ENCODE measurements around the gene SLC4A2.

The SLC4A2 gene

GRCh38 chr7:151043959-151044358 lies 15.4 kb upstream of the SLC4A2 start:
- peaks cover 43% of the 10 kb centered on the region for H3K36me3 ChIP-seq (ENCODE audit: insufficient read depth, insufficient read length, low read length)
- H3K9ac ChIP-seq (ENCODE audit: insufficient read length, low read depth): no peak overlapping the region
- H3K9me3 ChIP-seq (ENCODE audit: insufficient read depth, low read length): no peaks in the 10 kb centered on the region
- H3K27me3 ChIP-seq (ENCODE audit: insufficient read depth, insufficient read length): no peaks in the 10 kb centered on the region
- H3K4me1 ChIP-seq (ENCODE audit: insufficient read depth, insufficient read length): peaks cover 5% of the 10 kb centered on the region
- H3K4me3 ChIP-seq (ENCODE audit: insufficient read length, low read depth): no peak overlapping the region
- no peak for DNase-seq (ENCODE audit: low read depth, low spot score)
- TF ChIP-seq YY1 (IDR thresholded peaks at IDR 0.05; ENCODE audit: insufficient read depth, insufficient read length) (no peak), SUZ12 (IDR thresholded peaks at IDR 0.05; ENCODE audit: extremely low read depth, insufficient read depth, insufficient read length) (no peak), ZNF274 (IDR thresholded peaks at IDR 0.05; ENCODE audit: low read depth, low read length) (no peak)

DNA sequence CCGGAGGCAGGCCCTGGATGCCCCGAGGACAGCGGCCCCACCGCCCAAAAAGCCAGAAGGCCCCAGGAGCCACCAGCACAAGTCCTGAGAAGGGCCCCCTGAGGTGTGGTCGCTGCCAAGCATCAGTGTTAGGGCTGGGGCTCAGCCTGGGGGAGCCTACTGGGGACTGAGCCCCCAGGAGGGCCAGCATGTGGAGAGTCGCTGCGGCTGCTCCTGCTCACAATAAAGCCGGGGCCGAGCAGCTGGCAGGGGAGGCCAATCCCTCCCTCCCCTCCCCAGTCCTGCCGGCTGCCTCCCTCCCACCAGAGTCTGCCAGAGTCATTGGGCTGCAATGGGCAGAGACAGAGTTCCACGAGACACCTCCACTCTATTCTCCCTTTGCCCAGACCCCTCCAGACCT lies 14.1 kb upstream of the SLC4A2 start:
- no peak for DNase-seq (ENCODE audit: low read depth, low spot score)
- Histone ChIP-seq H3K27me3 (ENCODE audit: insufficient read depth, insufficient read length) (peaks cover 9% of the 10 kb centered on the region), H3K36me3 (ENCODE audit: insufficient read depth, insufficient read length, low read length) (peaks cover 43% of the 10 kb centered on the region), H3K4me3 (ENCODE audit: insufficient read length, low read depth) (no peak overlapping the region), H3K9me3 (ENCODE audit: insufficient read depth, low read length) (no peaks in the 10 kb centered on the region), H3K9ac (ENCODE audit: insufficient read length, low read depth) (no peak overlapping the region), H3K4me1 (ENCODE audit: insufficient read depth, insufficient read length) (peaks cover under 1% of the 10 kb centered on the region)
- TF ChIP-seq ZNF274 (IDR thresholded peaks at IDR 0.05; ENCODE audit: low read depth, low read length) (no peak), YY1 (IDR thresholded peaks at IDR 0.05; ENCODE audit: insufficient read depth, insufficient read length) (no peak), SUZ12 (IDR thresholded peaks at IDR 0.05; ENCODE audit: extremely low read depth, insufficient read depth, insufficient read length) (no peak)

GRCh38 chr7:151045967-151046366 lies 13.4 kb upstream of the SLC4A2 start:
- H3K4me1 ChIP-seq (ENCODE audit: insufficient read depth, insufficient read length): peaks cover 3% of the 10 kb centered on the region
- peaks cover 16% of the 10 kb centered on the region for H3K27me3 ChIP-seq (ENCODE audit: insufficient read depth, insufficient read length)
- no peak for DNase-seq (ENCODE audit: low read depth, low spot score)
- H3K36me3 ChIP-seq (ENCODE audit: insufficient read depth, insufficient read length, low read length): peaks cover 43% of the 10 kb centered on the region
- H3K9me3 ChIP-seq (ENCODE audit: insufficient read depth, low read length): no peaks in the 10 kb centered on the region
- TF ChIP-seq SUZ12 (IDR thresholded peaks at IDR 0.05; ENCODE audit: extremely low read depth, insufficient read depth, insufficient read length): no peak
- TF ChIP-seq YY1 (IDR thresholded peaks at IDR 0.05; ENCODE audit: insufficient read depth, insufficient read length): no peak
- TF ChIP-seq ZNF274 (IDR thresholded peaks at IDR 0.05; ENCODE audit: low read depth, low read length): no peak
- no peak overlapping the region for H3K9ac ChIP-seq (ENCODE audit: insufficient read length, low read depth)
- H3K4me3 ChIP-seq (ENCODE audit: insufficient read length, low read depth): no peak overlapping the region

DNA sequence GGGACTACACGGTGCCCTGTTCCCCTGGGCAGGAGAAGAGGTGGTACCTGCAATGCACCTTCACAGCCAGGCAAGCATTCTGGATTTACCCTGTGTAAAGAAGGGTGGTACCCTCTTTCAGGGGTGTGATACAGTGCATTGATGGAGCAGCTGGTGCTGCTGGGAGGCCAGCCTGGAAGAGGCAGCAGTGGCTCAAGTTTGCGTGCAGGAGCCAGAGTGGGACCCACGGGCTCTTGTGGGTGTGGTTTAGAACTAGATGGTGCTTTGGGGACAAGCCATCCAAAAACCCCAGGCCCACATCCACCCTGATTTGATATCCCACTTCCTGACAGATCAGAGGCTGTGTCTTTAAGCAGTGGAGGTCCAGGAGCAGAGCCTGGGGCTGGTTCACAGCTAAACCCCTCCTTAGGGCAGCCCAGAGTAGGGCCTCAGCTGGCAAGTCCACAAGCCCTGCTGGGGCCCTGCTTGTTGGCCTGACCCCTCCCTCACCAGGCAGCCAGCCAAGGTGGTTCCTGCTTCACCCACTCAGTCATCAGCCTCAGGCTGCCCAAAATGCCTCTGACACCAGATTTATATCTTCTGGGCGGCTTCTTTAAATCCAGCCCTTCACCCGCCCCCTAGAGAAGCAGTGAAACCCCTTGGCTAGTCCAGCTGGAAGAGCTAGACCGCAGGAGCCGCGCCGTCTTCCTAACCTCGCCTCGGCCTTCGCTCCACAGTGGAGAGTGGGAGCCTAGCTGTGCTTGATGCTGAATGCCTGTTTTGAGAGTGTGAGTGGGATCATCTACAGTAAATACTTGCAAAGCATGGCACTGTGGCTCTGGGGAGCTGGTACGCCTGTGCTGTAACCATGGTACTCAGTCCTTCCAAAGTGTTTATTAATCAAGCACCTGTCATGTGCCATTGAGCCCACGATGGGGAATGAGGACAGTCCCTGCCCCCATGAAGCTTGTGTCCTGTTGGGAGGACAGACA lies 12.5 kb upstream of the SLC4A2 start:
- H3K4me1 ChIP-seq (ENCODE audit: insufficient read depth, insufficient read length): peaks cover 3% of the 10 kb centered on the region
- H3K9ac ChIP-seq (ENCODE audit: insufficient read length, low read depth): no peak overlapping the region
- no peak for DNase-seq (ENCODE audit: low read depth, low spot score)
- no peak for TF ChIP-seq ZNF274 (IDR thresholded peaks at IDR 0.05; ENCODE audit: low read depth, low read length)
- no peak for TF ChIP-seq YY1 (IDR thresholded peaks at IDR 0.05; ENCODE audit: insufficient read depth, insufficient read length)
- no peak for TF ChIP-seq SUZ12 (IDR thresholded peaks at IDR 0.05; ENCODE audit: extremely low read depth, insufficient read depth, insufficient read length)
- peaks cover 20% of the 10 kb centered on the region for H3K27me3 ChIP-seq (ENCODE audit: insufficient read depth, insufficient read length)
- no peak overlapping the region for H3K4me3 ChIP-seq (ENCODE audit: insufficient read length, low read depth)
- no peaks in the 10 kb centered on the region for H3K9me3 ChIP-seq (ENCODE audit: insufficient read depth, low read length)
- H3K36me3 ChIP-seq (ENCODE audit: insufficient read depth, insufficient read length, low read length): peaks cover 35% of the 10 kb centered on the region

- DNase-seq (ENCODE audit: low read depth, low spot score): no peak
These were observed 11.2 kb upstream of the SLC4A2 start, which contains the start of gene ASIC3 for GRCh38 chr7:151047976-151048815. Gene ASIC3, plus strand, starts transcription at chr7:151048531. Its CDS starts 355 bp downstream, at chr7:151048886.

GRCh38 chr7:151048911-151049463 lies 10.4 kb upstream of the SLC4A2 start:
- DNase-seq (ENCODE audit: low read depth, low spot score): no peak
- Histone ChIP-seq H3K36me3 (ENCODE audit: insufficient read depth, insufficient read length, low read length) (peaks cover 21% of the 10 kb centered on the region), H3K9me3 (ENCODE audit: insufficient read depth, low read length) (no peaks in the 10 kb centered on the region), H3K4me1 (ENCODE audit: insufficient read depth, insufficient read length) (peaks cover 3% of the 10 kb centered on the region), H3K9ac (ENCODE audit: insufficient read length, low read depth) (no peak overlapping the region), H3K27me3 (ENCODE audit: insufficient read depth, insufficient read length) (peaks cover 26% of the 10 kb centered on the region), H3K4me3 (ENCODE audit: insufficient read length, low read depth) (no peak overlapping the region)
- no peak for TF ChIP-seq SUZ12 (IDR thresholded peaks at IDR 0.05; ENCODE audit: extremely low read depth, insufficient read depth, insufficient read length)
- TF ChIP-seq YY1 (IDR thresholded peaks at IDR 0.05; ENCODE audit: insufficient read depth, insufficient read length): no peak

More at GRCh38 chr7:151047976-151048815, 11.2 kb upstream of the SLC4A2 start, which contains the start of gene ASIC3:
- H3K36me3 ChIP-seq (ENCODE audit: insufficient read depth, insufficient read length, low read length): peaks cover 24% of the 10 kb centered on the region
- H3K9ac ChIP-seq (ENCODE audit: insufficient read length, low read depth): no peak within 1 kb of the TSS
- no peaks in the 10 kb centered on the region for H3K9me3 ChIP-seq (ENCODE audit: insufficient read depth, low read length)
- H3K4me1 ChIP-seq (ENCODE audit: insufficient read depth, insufficient read length): peaks cover 3% of the 10 kb centered on the region
- H3K27me3 ChIP-seq (ENCODE audit: insufficient read depth, insufficient read length): peaks cover 26% of the 10 kb centered on the region
- TF ChIP-seq YY1 (IDR thresholded peaks at IDR 0.05; ENCODE audit: insufficient read depth, insufficient read length): no peak
- TF ChIP-seq ZNF274 (IDR thresholded peaks at IDR 0.05; ENCODE audit: low read depth, low read length): no peak
- no peak for TF ChIP-seq SUZ12 (IDR thresholded peaks at IDR 0.05; ENCODE audit: extremely low read depth, insufficient read depth, insufficient read length)
- H3K4me3 ChIP-seq (ENCODE audit: insufficient read length, low read depth): no peak within 1 kb of the TSS

All from NT2/D1 (cell line).